ENCODE data around the gene HPS1.

The HPS1 gene

DNA sequence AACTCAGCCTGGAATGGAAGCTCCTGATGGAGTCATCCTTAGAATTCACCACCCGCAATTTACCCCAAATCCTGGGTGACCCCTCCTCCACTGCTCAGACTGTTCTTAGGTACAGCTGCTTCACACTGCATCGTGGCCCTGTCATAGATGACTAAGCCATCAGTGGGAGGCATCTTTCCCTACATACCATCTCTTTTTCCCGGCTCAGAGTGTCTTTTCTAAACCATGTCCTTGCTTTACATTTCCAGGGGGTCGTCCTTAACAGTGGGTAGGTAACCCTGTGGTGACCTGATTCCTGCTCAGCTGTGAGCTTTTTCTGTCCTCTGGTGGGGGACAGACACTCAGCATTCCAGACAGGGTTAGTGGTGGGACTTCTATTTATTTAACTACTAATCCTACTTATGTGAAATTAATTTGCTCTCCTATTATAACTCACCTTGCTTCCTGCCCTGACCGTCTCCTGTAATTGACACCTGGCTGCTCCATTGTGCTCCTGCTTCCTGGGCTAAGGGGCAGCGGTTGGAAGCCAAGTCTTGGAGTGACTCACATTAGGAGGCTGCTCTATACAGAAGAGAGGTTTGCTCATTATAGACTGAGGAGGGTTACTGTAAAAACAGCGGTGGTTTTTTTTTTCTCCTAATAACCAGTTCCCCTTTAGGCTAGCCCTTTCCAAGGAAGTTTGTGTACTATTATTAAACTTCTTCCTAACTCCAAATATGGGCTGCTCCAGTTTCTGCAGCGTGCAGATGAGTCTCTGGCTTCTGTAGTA, 72.3 kb downstream of the HPS1 start:
- no peak for TF ChIP-seq CTCF (IDR thresholded peaks at IDR 0.05; ENCODE audit: low read depth, low read length, missing control alignments)
- H3K4me3 ChIP-seq (ENCODE audit: low read depth, low read length) = no peak overlapping the region
- DNase-seq (ENCODE audit: low read depth) = no peak

DNA sequence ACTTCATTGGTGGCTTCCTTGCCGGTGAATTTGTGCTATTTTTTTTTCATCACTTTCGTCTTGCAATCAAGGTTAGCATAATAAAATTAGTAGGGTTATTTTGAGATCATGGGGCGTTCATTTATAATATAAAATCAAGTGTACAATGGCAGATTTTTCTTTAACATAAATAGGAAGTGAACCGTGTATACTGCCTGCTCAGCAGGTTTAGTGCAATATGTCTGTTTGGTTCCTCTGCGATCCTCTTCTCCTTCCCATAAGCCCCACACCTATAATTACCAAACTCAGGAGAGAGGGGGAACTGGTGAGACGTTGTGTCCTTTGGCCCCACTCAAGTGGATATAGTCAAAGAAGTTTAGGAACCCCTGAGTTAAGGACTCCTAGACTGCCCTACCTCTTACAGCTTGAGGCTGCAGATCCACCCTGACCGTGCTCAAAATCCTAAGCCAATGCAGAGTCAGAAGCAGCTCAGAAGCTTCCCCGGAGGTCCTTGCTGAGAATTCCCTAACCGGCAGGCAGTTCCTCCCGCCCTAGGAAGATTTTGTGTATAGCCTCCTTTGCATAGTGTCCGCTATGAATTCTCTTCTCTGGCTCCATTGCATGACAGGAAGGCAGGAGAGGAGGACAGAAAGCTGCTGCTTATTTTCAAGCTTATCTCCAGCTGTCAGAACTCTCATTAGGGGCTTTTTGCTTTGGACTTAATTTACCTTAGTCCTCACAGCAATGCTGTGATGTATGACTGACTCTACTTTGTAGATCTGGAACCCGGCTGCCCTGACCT, 73.3 kb downstream of the HPS1 start:
- TF ChIP-seq CTCF (IDR thresholded peaks at IDR 0.05; ENCODE audit: low read depth, low read length, missing control alignments) = no peak
- no peak for DNase-seq (ENCODE audit: low read depth)
- no peak overlapping the region for H3K4me3 ChIP-seq (ENCODE audit: low read depth, low read length)

DNA sequence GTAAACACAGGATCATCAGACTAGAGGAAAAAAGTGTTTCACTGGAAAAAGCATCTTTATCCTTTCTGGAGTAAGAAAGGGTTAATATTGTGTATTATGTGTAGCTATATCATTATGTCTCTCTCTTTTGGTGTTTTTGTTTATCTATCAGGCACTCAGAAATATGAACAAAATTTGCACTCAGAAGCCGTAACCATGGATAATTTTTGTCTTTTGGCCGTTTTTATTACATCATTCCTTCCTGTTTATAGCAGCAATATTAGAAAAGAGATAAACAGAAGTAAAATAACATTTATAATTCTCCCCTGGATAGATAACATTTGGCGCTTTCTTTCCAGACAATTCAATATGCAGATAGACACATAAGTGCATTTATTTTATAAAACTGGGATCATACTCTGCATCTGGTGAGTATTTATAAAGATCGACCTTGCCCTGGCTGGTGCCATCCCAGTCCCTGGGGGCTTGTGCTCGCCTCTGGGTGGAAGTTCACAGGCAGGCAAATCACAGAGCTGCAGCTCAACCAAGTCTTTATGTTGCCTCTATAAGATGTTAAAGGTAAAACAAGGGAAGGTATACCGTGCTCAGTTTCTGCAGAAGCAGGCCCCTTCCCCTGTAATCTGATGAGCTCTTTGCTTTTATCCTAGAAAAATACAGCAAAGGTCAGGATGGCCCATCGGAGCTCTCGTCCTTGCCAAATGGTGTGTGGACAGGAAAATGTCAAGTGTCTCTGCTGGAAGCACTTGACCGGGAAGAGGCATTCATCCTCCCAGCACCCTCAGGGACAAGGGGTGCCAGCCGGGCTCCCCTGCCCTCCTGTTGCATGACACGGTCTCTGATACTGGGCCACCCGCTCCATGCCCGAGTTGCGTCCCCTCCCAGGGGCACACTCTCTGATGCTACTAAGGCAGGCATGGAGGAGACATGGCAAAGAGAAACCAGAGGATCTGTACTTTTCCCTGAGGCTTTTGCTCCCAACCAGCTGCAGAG, 75.6 kb downstream of the HPS1 start:
- DNase-seq (ENCODE audit: low read depth) = no peak
- no peak for TF ChIP-seq CTCF (IDR thresholded peaks at IDR 0.05; ENCODE audit: low read depth, low read length, missing control alignments)
- H3K4me3 ChIP-seq (ENCODE audit: low read depth, low read length) = no peak overlapping the region

GRCh38 chr10:98369801-98370200, 76.9 kb downstream of the HPS1 start:
- TF ChIP-seq CTCF (IDR thresholded peaks at IDR 0.05; ENCODE audit: low read depth, low read length, missing control alignments) = no peak
- DNase-seq (ENCODE audit: low read depth) = no peak
- H3K4me3 ChIP-seq (ENCODE audit: low read depth, low read length) = no peak overlapping the region

GRCh38 chr10:98368644-98369043, 78.1 kb downstream of the HPS1 start:
- no peak for DNase-seq (ENCODE audit: low read depth)
- TF ChIP-seq CTCF (IDR thresholded peaks at IDR 0.05; ENCODE audit: low read depth, low read length, missing control alignments) = no peak
- no peak overlapping the region for H3K4me3 ChIP-seq (ENCODE audit: low read depth, low read length)

GRCh38 chr10:98367604-98368451, 78.9 kb downstream of the HPS1 start:
- TF ChIP-seq CTCF (IDR thresholded peaks at IDR 0.05; ENCODE audit: low read depth, low read length, missing control alignments) = no peak
- DNase-seq (ENCODE audit: low read depth) = no peak
- no peak overlapping the region for H3K4me3 ChIP-seq (ENCODE audit: low read depth, low read length)
